Measurements from ENCODE around the gene SYT8.
"Not testable (repeated sequence)": the region's sequence is repeated elsewhere in the genome, so short reads cannot be mapped to it uniquely, and the experiment has no call there.

The SYT8 gene

DNA sequence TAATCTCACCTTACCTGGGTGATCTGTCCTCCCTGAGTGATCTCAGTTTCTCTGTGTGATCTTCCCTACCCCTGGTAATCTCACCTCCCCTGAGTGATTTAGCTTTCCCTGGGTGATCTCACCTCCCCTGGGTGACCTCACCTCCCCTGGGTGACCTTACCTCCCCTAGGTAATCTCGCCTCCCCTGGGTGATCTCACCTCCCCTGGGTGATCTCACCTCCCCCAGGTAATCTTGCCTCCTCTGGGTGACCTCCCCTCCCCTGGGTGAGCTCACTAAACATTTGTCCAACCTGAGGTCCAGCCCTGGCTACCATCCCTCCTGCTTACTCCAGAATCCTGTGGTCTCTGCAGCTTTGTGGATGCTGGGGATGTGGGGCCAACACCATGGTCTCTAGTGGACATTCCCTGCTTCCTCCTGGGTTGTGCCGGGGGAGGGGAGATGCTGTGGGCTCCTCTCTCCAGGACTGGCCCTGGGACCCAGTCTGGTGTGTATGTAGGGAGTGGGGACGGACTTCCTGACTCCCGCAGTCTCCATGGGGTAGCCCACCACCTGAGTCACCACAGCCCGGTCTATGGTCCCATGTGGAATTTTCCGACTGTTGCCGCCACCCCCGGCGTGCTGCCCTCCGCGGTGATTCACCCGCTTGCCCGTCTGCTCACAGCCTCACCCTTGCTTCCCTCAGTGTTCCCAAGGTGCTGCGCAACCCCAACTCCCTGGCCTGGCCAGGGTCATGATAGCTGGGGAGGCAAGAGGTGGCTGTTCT is 28.0 kb downstream of the SYT8 start:
- DNase-seq: no peak

DNA sequence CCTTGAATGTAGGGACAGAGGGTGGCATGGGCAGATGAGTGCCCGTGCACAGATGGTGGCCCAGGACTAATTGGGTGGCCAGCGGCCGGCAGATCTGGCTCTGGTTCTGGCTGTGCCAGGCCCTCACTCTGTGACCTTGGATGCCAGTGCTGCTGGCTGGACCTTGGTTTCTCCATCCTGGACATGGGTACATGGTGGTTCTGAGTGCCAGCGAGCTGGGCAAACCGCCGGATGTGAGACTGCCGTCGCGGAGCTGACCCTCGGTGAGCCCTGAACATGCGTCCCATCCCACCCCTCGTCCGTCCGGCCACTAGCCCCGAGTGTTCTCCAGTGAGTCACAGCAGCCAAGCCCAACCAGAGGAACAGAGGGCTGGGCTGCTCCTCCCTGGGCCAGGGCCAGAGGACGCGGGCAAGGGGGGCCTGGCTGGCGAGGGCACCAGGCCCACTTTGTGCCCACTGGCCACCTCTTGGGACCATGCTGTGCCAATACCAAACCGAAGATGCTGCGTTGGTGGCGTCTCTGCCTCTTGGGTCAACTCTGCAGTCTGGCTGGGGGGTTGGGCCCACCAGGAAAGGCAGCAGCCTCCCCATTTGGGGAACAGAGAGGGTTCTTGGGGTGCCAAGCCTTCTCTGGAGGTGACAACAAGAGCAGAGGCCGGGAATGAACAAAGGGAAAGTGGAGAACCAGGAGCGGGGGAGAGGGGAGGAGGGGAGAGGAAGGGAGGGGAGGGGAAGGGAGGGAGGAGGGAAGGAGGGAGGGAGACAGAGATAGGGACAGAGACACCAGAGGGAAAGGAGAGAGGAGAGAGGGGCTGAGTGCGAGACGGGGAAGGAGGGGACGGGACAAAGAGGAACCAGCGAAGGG is 28.8 kb downstream of the SYT8 start:
- no peak for DNase-seq

DNA sequence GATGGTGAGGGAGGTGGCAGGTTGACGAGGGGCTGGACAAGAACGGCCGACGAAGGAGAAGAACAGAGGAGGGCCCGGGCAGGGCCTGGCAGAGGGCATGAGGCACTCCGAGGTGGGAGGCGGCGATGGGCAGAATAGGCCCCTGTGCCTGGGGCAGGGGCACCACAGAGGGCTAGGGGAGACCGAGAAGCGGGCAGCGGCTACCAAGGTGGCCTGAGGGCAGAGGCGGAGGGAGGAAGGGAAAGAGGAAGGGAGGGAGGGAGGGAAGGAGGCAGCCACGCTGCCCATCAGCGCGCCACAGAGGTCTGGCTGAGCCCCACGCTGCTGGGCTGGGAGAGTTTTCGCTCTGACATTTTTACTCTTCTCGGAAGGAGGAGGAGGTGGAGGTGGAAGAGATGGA is 29.4 kb downstream of the SYT8 start:
- DNase-seq: no peak

DNA sequence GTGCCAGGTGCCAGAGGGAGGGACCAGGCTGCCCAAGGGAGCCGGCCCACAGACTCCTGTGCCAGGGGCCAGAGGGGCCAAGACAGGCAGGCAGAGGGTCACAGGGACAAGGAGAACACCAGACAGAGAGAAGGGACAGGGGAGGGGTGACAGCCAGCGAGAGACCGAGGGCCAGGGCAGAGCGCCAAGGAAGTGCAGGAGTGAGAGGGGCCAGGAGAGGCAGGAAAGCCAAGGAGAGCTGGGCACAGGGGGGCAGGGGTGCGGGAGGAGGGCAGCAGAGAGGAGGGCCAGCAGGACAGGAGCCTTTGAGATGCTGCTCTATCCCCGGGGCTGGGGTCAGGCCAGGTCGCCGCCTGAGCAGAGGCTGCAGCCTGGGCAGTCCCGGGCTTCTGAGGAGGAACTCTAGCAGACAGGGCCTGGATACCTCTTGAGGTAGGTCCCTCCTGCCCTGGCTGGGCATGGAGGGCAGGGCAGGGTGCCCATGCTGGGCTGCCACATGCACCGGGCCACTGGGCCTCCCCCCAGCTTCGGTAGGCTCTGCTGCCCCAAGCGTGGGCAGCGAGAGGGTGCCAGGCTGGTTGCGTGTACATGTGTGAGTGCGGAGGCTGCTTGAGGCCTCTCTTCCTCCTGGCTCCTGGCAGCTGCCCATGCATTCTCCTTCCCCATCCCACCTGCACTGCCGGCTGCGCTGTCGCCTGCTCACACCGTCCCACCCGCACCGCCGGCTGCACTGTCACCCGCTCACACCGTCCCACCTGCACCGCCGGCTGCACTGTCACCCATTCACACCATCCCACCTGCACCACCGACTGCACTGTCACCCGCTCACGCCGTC is 30.3 kb downstream of the SYT8 start:
- DNase-seq: no peak

DNA sequence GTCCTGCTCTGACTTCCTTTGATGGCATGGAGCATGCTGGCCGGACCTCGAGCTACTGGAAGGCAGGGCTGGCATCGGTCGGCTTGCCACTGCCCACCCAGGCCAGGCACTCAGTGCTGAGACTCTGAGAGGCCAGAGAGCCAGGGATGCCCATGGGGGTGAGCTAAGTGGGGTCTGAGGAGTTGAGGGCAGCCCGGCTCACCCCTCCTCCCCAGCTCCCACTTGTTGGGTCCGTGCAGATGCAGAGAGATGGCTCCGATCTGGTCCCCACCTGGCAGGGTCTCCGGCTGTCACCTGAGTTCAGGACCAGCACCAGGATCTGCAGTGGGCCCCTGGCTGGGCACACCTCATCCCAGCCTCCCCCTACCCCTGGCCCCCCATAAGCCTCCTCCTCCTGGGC is 31.4 kb downstream of the SYT8 start:
- no peak for DNase-seq

DNA sequence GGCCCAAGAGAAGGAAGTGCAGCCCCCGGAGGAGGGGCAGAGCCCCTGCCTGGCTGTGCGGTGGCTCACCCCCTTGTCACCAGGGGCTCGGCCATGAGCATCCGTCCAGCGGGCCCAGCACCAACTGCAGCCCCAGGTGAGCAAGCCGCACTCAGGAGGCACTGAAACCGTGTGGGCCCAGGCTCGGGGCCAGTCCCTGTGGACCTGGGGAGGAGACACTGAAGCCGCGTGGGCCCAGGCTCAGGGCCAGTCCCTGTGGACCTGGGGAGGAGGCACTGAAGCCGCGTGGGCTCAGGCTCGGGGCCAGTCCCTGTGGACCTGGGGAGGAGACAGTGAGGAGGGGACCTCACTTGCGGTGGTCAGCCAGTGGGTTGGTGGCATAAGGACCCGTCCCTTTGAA is 32.0 kb downstream of the SYT8 start:
- DNase-seq: no peak

DNA sequence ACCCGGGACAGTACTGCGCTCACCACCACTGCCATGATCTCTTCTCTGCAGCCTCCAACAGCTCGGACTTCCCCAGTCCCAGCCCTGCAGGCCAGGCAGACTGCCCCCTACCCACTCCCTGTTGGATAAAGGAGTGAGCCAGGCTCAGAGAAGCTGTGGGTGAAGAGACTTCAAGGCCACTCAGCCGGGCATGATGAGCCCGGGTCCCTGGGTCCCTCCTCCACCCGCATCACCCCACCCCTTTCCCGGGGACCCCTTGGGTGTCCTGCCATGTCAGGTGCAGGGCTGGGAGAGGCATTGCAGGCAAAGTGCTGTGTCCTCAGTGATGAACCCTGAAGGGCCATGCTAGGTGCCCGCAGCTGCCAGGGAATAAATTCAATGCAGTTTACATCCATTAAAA is 32.6 kb downstream of the SYT8 start:
- DNase-seq: no peak

DNA sequence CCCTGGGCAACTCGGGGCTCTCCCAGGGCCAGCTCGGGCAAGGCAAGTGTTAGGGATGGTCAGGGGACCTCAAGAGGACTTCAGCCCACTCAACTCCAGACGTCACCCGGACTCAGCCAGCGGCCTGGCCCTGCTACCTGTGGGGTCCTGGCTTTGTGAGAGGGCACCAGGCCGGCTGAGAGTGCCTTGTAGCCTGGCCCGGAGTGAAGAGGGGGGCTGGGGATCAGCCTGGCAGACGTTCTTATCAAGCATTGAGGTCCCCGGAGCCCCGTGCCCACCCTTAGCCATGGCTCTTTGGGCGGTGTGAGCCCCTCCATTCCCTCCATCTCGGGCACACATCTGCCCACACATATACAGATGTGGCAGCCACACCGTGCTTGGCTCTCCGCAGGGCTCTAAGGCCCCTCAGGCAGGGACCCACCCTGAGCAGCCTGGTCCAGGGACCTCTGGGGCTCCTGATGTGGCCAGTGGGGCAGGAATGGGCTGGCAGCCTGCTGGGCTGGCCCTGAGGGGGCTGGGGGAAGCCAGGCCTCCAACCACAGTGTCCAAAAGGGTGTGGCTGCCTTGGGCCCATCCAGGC is 33.4 kb downstream of the SYT8 start:
- no peak for DNase-seq

DNA sequence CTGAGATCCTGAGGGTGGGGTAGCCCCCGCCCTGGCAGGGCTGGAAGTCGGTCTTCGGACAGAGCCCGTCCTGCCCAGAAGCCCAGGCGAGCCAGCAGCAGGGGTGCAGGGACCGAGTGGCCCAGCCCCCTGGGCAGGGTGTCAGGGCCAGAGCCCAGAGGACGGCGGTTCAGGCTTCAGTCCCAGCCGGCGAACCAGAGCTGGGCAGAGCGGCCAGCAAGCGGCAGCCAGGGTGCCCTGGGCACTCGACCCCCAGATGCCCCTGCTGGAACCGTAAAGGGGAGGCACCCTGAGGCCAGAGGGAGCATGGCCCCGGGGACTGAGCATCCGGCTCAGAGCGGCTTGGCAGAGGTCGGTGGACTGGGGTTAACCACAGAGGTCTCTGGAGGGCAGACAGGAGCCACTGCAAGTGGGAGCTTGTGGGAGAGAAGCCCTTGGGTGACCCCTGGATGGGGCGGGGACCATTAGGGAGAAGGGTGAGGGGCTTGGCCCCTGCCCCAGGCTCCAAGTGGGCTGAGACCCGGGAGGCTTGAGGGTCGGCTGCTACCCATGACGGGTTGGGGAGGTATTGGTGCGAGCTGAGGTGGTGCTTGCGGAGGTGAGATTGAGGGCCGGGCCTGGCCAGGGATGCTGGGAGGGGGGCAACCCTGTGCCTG is 34.0 kb downstream of the SYT8 start:
- no peak for DNase-seq

DNA sequence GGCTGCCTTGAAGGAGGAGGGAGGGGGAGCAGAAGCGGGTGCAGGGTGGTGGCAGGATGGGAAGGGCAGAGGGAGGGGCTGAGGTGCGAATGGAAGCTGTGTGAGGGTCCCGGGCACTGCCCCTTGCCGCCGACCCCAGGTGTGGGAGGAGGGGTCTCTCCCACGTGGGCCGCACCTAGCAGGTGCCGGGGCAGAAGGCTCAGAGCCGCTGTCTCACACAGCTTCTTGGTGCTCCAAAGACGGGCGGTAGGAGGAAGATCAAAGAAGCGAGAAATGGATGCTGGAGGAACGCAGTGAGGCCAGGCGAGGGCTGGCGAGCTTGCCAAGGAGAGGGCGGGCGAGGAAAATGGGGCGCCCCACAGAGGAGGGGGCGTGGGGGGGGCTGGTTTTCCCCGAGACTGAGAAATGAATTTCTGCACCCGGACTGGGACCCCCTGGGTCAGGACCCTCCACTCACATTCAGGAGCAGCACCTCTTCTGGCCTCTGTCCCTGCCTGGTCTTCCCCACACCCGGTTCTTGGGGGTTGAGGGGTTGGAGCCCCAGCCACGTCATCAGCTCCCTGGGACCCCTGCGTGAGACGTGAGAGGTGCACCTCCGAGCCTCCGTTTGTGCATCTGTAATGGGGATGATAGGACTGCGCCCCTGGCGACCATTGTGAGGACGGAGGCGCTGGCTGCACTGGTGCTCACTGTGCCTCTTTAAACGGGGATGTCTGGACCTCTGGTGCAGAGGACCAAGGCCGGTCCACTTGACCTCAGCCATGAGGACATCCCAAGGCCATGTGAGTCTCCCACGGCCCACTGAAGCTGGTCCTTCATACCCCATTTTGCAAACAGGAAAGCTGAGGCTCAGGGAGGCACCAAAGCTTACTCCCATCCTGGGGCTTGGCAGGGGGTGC is 34.9 kb downstream of the SYT8 start:
- DNase-seq: no peak

DNA sequence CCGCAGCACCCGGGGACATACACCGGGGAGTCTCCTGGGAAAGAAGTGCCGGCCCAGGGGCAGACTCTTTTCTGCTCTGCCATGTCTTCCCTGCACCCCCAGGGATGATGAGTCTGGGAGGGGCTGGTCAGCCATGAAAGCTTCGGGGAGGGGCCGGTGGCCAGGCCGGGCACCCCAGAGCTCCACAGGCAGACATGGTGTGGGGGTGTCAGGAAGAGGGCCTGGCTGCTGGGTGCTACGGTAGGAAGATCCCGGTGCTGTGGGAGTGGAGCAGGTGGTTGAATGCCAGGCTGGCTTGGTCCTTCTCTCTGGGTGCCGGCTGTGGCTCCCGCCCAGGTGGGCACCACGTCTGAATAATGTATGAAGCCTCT is 35.5 kb downstream of the SYT8 start:
- no peak for DNase-seq

DNA sequence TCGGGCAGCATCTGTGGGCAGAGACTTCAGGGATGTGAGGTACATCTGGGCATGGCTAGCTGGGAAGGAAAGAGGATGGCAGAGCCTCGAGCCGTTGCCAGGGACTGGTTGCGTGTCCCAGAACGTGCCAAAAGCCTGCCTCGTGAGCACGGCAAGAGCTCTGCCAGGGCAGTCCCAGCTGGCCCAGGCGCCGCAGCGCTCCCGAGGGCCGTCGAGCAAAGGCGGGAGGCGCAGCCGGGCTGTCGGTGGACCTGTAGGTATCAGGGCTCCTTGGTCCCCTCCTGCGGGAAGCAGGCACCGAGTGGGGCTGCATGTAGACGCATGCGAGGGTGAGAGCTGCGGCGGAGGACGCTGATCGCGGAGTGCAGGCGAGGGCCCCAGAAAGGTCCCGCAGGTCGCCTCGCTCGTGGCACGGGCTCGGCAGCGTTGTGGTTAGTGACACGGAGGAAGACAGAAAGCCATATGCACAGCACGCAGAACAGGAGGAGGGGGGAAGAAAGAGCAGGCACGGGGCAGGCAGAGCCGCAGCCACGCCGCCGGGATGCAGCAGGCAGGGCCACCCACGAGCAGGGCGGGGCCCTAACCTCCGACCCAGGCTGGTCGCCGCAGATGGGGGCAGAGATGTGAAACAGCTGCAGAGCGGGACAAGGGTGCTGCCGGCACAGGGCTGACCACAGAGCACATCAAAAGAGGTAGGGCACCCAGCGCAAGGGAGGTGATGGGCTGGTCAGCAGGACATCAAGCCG is 36.1 kb downstream of the SYT8 start:
- DNase-seq: peak; percentile 58

DNA sequence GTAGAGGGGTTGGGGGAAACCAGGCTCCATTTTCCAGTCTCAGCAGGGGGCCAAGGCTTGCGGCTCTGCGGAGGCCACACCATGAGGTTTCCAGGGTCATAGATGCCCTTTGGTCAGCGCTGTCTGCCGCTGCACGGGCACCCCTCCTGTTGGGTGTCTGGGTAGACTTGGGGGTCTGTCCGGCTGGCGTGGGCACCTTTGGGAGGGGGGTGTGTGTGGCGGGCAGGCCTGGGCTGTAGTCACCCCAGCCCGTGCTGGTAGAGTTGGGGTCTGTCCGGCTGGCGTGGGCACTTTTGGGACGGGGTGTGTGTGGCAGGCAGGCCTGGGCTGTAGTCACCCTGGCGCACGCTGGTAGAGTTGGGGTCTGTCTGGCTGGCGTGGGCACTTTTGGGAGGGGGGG is 36.7 kb downstream of the SYT8 start:
- DNase-seq: no peak

DNA sequence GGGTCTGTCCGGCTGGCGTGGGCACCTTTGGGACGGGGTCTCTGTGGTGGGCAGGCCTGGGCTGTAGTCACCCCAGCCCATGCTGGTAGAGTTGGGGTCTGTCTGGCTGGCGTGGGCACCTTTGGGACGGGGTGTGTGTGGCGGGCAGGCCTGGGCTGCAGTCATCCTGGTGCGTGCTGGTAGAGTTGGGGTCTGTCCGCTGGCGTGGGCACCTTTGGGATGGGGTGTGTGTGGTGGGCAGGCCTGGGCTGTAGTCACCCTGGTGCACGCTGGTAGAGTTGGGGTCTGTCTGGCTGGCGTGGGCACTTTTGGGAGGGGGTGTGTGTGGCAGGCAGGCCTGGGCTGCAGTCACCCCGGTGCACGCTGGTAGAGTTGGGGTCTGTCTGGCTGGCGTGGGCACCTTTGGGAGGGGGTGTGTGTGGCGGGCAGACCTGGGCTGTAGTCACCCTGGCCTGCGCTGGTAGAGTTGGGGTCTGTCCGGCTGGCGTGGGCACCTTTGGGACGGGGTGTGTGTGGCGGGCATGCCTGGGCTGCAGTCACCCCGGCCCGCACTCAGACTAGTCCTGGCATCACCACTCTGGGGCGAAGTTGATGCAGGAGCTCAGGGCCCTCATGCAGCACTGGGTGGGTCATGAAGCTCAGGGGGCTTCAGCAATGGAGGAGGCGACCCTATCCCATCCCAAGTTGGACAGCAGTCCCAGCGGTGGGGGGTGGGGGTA is 37.6 kb downstream of the SYT8 start:
- peak; percentile 14 for DNase-seq

DNA sequence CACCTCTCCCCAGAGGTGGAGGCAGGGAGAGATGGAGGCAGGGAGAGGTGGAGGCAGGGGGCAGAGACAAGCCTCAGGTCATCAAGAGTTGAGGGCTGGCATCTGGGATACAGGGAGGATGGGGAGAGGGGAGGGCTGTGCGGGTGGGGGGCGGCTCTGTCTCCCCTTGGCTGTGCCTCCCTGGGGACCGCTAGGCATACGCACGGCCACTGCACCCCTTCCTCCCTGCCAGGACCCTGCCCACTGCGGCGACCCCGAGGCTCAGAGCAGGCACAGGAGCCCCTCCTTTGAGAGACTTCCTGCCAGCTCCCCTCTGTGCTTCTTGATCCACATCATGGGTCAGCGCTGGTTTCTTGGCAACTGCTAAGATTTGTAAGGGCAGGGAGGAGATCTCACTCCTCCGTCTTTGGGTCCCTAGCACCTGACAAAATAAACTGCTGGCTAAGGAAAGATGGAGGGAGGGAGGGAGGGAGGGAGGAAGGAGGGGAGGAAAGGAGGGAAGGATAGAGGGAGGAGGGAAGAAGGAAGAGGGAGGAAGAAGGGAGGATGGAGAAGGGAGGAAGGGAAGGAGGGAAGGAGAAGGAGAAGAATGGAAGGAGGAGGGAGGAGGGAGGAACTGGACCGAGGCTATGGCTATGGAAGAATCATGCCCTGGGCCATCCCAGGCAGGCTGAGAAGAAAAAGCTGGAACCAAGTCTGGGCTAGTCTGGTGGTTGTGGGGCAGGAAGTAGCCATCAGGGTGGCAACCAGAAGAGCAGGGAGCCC is 38.4 kb downstream of the SYT8 start:
- DNase-seq: peak; percentile 12

DNA sequence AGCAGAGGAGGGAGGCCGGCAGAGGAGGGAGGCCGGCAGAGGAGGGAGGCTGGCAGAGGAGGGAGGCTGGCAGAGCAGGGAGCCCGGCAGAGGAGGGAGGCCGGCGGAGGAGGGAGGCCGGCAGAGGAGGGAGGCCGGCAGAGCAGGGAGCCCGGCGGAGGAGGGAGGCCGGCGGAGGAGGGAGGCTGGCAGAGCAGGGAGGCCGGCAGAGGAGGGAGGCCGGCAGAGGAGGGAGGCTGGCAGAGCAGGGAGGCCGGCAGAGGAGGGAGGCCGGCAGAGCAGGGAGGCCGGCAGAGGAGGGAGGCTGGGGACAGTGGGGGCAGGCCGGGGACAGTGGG is 39.0 kb downstream of the SYT8 start:
- DNase-seq: not testable (repeated sequence)

DNA sequence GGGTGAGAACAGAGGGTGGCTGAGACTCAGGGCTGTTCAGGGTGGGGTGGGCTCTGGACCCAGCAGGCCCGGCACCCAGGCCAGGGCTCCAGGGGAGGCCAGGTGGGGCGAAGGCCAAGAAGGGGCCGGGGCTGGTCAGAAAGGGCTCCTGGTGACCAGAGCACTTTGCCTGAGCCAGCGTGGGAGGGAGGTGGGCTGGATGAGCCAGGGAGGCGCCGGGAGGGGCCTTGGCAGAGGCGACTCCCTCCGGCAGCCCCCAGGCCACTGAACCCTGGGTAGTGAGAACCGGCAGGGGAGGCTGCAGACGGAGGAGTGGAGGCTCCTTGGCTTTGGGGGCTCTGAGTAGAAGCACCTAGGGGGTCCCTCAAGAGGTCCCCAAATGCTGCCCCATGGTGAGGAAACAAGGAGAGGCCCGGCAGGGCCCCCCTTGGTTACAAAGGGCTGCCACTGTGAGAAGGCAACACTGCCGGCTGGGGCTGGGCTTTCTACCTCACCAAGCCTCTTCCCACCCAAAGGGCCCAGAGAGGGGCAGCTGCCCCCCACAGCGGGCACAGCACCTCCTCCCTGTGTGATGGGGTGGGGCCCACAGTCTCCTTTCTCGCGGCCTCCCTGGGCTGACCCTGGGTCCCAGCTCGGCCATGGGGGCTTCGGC is 39.8 kb downstream of the SYT8 start:
- not testable (repeated sequence) for DNase-seq

DNA sequence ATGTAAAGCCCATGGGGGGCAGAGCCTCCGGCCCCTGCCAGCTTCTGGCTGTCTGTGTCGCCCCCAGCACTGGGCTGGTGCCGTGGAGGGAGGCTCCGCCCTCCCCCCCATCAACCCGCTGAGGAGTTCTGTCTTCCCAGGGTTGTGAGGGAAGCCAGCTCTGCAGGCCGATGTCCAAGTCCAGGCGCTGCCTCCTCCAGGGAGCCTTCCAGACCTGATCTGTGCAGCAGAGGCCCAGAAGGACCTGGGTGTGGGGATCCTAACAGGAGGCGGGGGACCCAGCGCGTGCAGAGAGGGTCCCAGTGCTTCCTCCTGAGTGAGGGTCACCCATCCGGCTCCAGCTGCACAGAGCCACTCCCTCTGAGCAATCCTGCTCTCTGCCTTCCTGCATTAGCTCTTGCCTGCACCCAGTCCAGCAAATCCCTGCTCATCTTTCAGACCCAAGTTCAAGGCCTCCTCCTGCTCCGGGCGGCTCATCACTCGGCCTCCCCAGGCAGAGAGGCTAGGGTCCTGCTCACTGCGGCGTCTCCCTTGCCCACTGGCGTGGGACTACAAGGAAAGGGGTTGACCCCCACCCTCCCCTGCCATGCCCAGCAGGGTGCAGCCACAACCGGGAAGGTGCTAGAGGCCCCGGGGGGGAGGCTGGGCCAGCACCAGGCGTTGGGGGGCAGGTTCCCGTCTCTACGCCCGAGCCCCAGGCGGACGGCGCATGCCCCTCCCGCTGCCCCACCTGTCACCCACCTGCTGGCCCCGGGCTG is 40.5 kb downstream of the SYT8 start:
- no peak for DNase-seq
